Spleen (tissue), 11 donors: ENCODE results near the gene GABBR2. TPM values are rescaled to one million over a fixed set of nuclear protein-coding genes. Genes with fewer than 3 reads are reported as not detected.

Experiments
- DNase-seq: peaks from one replicate; pipeline ENCODE4 v3.0.0-alpha.2; 2020
- H3K27ac ChIP-seq, 8 donors: fragments of 200-600 bp; sonication (generic) in 7 of 8; 1 replicate in 4 of 8; 2 replicates in 4 of 8; pipeline versions ENCODE4 v1.5.0 to v1.8.0; 2016 to 2021; ENCODE audit warnings: inconsistent platforms in 4 of 8, mild to moderate bottlenecking in 4 of 8, moderate library complexity in 1 of 8
- H3K27me3 ChIP-seq, 7 donors: fragments of 200-600 bp; sonication (generic) in 6 of 7; replicated peaks in 1 of 7; 1 replicate in 4 of 7; 2 replicates in 3 of 7; pipeline versions ENCODE4 v1.5.0 to v1.8.0; 2016 to 2021; ENCODE audit warnings: inconsistent platforms in 3 of 7, mild to moderate bottlenecking in 1 of 7
- H3K36me3 ChIP-seq, 6 donors: fragments of 200-600 bp; sonication (generic) in 5 of 6; 1 replicate in 4 of 6; 2 replicates in 2 of 6; pipeline versions ENCODE4 v1.5.0 to v1.8.0; 2016 to 2021; ENCODE audit warnings: inconsistent platforms in 2 of 6
- H3K4me1 ChIP-seq, 6 donors: fragments of 200-600 bp; sonication (generic) in 5 of 6; 1 replicate in 3 of 6; 2 replicates in 3 of 6; pipeline versions ENCODE4 v1.5.0 to v1.8.0; 2016 to 2021; ENCODE audit warnings: inconsistent platforms in 3 of 6
- H3K4me3 ChIP-seq, 8 donors: fragments of 200-600 bp; sonication (generic) in 7 of 8; 1 replicate in 4 of 8; 2 replicates in 4 of 8; pipeline versions ENCODE4 v1.5.0 to v1.8.0; 2016 to 2021; ENCODE audit warnings: inconsistent platforms in 4 of 8, mild to moderate bottlenecking in 4 of 8, moderate library complexity in 2 of 8
- H3K9me3 ChIP-seq, 8 donors: fragments of 200-600 bp; sonication (generic) in 7 of 8; 1 replicate in 4 of 8; 2 replicates in 4 of 8; pipeline versions ENCODE4 v1.5.0 to v1.8.0; 2016 to 2021; ENCODE audit warnings: inconsistent platforms in 4 of 8
- POLR2A ChIP-seq, 3 donors: fragments of 450-650 bp; IDR thresholded peaks; one replicate each; pipeline ENCODE4 v1.5.1; 2017; ENCODE audit warnings: antibody characterized with exemption in 3 of 3, mild to moderate bottlenecking in 1 of 3
- POLR2AphosphoS5 ChIP-seq, 3 donors: sonication (generic); formaldehyde crosslinking; IDR thresholded peaks; one replicate each; pipeline ENCODE4 v1.5.1; 2017; ENCODE audit warnings: antibody characterized with exemption in 3 of 3
- WGBS, 5 donors: extraction: QIAGEN DNeasy Blood & Tissue Kit in 3 of 5; methylation state at CpG; one replicate each; pipeline versions ENCODE4 v1.1.5 to v1.1.7; 2013 to 2018; 5-methylcytosine and 5-hydroxymethylcytosine counted together
- intact Hi-C: fragments of 100-400 bp; cut with DNase I; formaldehyde crosslinking; loops from one replicate; pipeline ENCODE4 v1.15.0; 2023; ENCODE audit warnings: low total_unique reads
- polyA plus RNA-seq, 3 donors: library from polyadenylated mRNA; stranded (reverse); fragments of 200-250 nt; gene quantifications; one replicate each; pipeline ENCODE4 v1.2.1, GENCODE V29; 2013
- total RNA-seq, 7 donors: library from RNA; depleted of rRNA in 3 of 7; stranded (reverse); fragments of >200 nt in 3 of 7; fragmentation: NEBNext Ultra II Directional in 4 of 7; extraction: Animal tissue kit (Norgen Biotek cat#: 25700) in 4 of 7; gene quantifications; one replicate each; pipeline versions ENCODE4 v1.1.0 to v1.2.1, GENCODE V29; 2016 to 2021
- TF ChIP-seq, protein P1 (sequence below), 11 experiments: fragments of 200-600 bp in 7 of 11; fragments of 450-650 bp in 4 of 11; sonication (generic) in 4 of 11; IDR thresholded peaks in 8 of 11; conservative IDR thresholded peaks in 3 of 11; 1 replicate in 7 of 11; 2 replicates in 4 of 11; pipeline versions ENCODE4 v1.4.0 to v1.8.0; 2016 to 2021; ENCODE audit warnings: antibody characterized with exemption in 11 of 11, inconsistent platforms in 4 of 11, mild to moderate bottlenecking in 1 of 11
- donor health status: healthy with polysubstance abuse.
- donor health status: DM: no; HTN: no; CAD: no; lungs with moderate emphysema.
- donor health status: DM: no; HTN: no; CAD: no.
- donor health status: Bipolar disorder and iron deficiency.
- donor health status: healthy.
- donor health status: DM: no; HTN: no; CAD: no.
- donor health status: DM: yes; HTN: yes; CAD: no.

Gene GABBR2
- total and polyA plus RNA-seq, 10 donors, result 0.03 to 0.32 (median 0.07) TPM; not detected in 7

DNA sequence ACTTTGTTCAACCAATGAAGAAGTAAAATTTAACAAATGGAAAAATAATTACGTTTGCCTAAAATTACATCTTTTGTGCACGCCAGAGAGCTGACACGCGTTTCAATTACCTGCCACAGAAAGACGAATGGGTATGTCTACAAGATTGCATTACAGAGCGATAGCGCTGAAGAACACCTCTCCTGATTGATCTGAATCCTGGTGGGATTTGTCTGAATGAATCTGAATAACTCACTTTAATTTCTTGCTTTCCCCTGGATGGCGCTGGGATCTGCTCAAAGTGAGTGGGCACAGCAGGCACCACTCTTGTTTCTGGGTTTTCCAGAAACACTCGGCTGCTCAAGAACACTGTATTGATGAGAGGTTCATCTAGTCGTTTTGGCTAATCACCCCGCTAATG lies 304.5 kb downstream of the GABBR2 start:
- Histone ChIP-seq H3K36me3 (no peaks in the 10 kb centered on the region), H3K4me3 (no peak overlapping the region), H3K9me3 (no peaks in the 10 kb centered on the region), H3K4me1 (no peaks in the 10 kb centered on the region), H3K27me3 (peaks cover 0 to under 1% (median 0%) of the 10 kb centered on the region in 7 donors), H3K27ac (no peak overlapping the region)
- intact Hi-C loops, result no loop called here
- DNase-seq, result no peak
- 84 to 90% (median 88%) methylated on average over 11 of the region's 11 CpGs for WGBS, 5 donors
- TF ChIP-seq POLR2A (IDR thresholded peaks at IDR 0.05) (no peak), POLR2AphosphoS5 (IDR thresholded peaks at IDR 0.05) (no peak)
- TF ChIP-seq, protein P1, sequence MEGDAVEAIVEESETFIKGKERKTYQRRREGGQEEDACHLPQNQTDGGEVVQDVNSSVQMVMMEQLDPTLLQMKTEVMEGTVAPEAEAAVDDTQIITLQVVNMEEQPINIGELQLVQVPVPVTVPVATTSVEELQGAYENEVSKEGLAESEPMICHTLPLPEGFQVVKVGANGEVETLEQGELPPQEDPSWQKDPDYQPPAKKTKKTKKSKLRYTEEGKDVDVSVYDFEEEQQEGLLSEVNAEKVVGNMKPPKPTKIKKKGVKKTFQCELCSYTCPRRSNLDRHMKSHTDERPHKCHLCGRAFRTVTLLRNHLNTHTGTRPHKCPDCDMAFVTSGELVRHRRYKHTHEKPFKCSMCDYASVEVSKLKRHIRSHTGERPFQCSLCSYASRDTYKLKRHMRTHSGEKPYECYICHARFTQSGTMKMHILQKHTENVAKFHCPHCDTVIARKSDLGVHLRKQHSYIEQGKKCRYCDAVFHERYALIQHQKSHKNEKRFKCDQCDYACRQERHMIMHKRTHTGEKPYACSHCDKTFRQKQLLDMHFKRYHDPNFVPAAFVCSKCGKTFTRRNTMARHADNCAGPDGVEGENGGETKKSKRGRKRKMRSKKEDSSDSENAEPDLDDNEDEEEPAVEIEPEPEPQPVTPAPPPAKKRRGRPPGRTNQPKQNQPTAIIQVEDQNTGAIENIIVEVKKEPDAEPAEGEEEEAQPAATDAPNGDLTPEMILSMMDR (IDR thresholded peaks at IDR 0.05 in 8 of 11, conservative IDR thresholded peaks at IDR 0.05 in 3 of 11), result no peak

DNA sequence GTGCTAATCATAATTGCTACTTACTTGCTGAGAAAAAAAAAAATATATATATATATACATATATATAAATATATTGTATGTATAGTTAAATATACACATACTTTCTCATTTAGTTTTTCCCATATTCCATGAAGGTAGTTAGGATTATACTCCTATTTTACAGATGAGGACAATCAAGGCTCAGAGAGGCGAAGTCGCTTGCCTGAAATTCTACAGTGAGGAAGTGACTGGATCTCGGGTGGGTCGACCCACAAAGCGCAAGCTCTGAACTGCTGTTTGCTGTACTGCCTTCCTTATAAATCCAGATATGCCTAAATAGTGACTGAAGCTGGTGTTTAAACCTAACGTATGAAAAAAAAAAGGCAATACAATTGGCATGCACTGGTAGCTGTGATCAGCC lies 305.0 kb downstream of the GABBR2 start:
- no peak overlapping the region for H3K4me3 ChIP-seq
- WGBS, 5 donors, result 88 to 92% (median 91%) methylated on average over 6 of the region's 6 CpGs
- intact Hi-C loops, result no loop called here
- no peaks in the 10 kb centered on the region for H3K9me3 ChIP-seq
- no peak for TF ChIP-seq POLR2AphosphoS5 (IDR thresholded peaks at IDR 0.05)
- TF ChIP-seq, protein P1 (IDR thresholded peaks at IDR 0.05 in 8 of 11, conservative IDR thresholded peaks at IDR 0.05 in 3 of 11), result no peak
- TF ChIP-seq POLR2A (IDR thresholded peaks at IDR 0.05), result no peak
- H3K4me1 ChIP-seq, result no peaks in the 10 kb centered on the region
- no peak for DNase-seq
- H3K27me3 ChIP-seq, result peaks cover 0 to 6% (median 0%) of the 10 kb centered on the region in 7 donors
- H3K36me3 ChIP-seq, result no peaks in the 10 kb centered on the region
- no peak overlapping the region for H3K27ac ChIP-seq

DNA sequence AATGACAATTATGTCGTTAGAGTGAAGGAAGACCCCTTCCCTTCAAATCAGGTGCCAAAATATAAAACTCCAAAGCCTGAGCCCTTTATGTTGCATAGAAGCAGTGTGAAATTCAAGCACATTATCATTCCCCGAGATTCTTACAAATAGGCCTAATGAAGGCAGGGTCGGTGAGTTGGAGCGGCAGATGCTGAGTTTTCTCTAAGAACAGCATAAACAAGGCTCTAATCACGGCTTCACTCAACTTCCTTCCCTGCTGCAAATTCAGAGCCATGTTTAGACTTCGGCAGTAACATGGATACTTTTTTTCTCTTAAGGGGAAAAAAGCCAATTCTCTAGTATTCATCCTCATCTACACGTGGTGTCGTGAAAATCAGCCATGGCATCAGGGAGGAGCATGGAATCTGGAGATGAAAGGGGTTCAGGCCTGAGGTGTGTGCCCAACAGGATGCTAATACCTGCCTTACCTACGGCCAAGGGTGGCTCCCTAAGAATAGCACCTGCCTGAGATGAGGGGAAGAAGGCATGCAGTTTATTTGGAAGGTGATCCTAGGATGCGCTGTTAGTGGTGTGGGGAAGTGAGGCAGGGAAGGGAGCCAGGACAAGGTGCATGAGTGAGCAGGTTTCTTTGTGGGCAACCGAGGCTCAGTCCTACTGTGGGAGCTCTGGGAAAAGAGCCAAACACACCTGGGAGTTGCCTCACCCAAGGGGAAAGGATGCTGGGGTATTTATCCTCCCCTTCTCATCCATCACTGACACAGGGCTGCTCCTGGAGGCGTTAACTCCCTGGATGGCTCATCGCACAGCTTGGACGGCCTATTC lies 306.5 kb downstream of the GABBR2 start:
- Histone ChIP-seq H3K27ac (no peak overlapping the region), H3K4me3 (no peak overlapping the region), H3K36me3 (no peaks in the 10 kb centered on the region), H3K9me3 (no peaks in the 10 kb centered on the region), H3K4me1 (no peaks in the 10 kb centered on the region), H3K27me3 (peaks cover 0 to 20% (median 0%) of the 10 kb centered on the region in 7 donors)
- 71 to 84% (median 80%) methylated on average over 14 of the region's 14 CpGs for WGBS, 5 donors
- TF ChIP-seq, protein P1 (IDR thresholded peaks at IDR 0.05 in 8 of 11, conservative IDR thresholded peaks at IDR 0.05 in 3 of 11), result no peak
- no peak for TF ChIP-seq POLR2AphosphoS5 (IDR thresholded peaks at IDR 0.05)
- no peak for TF ChIP-seq POLR2A (IDR thresholded peaks at IDR 0.05)
- intact Hi-C loops, result no loop called here
- no peak for DNase-seq

DNA sequence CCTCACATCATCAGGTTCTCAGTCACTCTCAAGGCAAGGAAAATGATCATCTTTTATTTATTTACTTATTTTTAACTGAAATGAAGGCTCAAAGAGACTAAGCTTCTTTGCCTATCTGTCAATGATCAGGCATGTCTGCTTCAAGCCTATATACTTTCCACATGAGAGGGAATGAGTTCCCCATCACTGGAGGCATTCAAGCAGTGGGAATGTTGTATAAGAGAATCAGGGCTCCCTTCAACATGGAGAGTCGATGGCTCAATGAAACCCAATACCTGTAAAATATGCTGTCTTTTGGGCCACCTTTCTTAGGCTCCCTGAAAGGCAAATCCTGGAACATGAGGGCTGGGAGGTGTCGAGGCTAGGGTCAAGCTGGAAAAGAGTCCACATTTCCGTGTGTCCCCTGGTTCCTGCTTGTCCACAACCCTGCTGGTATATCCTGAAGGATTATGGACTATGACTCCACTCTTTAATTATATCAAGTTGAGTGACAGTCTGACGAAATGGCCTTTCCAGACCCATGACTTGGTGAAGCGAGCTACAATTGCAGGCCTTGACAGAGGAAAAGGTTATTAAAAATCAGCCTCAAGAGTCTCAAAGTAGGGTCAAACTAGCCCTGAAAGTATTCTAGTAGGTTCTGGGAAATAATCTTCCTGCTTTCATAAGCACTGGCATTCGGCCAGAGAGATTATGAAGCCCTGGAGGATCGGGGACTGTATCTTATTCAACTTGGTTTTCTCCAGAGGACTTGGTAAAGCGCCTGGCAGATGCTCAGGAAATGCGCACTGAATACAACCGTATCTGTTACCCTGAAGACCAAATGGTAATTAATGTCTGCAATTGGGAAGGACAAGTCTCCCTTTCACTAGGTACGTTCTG lies 307.4 kb downstream of the GABBR2 start:
- Histone ChIP-seq H3K27me3 (peaks cover 0 to 29% (median 0%) of the 10 kb centered on the region in 7 donors), H3K4me1 (no peaks in the 10 kb centered on the region), H3K27ac (no peak overlapping the region), H3K36me3 (no peaks in the 10 kb centered on the region), H3K9me3 (no peaks in the 10 kb centered on the region), H3K4me3 (no peak overlapping the region)
- intact Hi-C loops, result no loop called here
- WGBS, 5 donors, result 66 to 74% (median 71%) methylated on average over 11 of the region's 11 CpGs
- no peak for DNase-seq
- TF ChIP-seq POLR2AphosphoS5 (IDR thresholded peaks at IDR 0.05) (no peak), POLR2A (IDR thresholded peaks at IDR 0.05) (no peak)
- TF ChIP-seq, protein P1 (IDR thresholded peaks at IDR 0.05 in 8 of 11, conservative IDR thresholded peaks at IDR 0.05 in 3 of 11), result no peak
